HepG2 (cell line): Measurements from ENCODE around the gene NBEAL2. TPM values are rescaled to one million over a fixed set of nuclear protein-coding genes. Genes with fewer than 3 reads are reported as not detected.

ENCODE experiments used
- polyA plus RNA-seq, 8 experiments: library from polyadenylated mRNA; depleted of rRNA in 3 of 8; stranded (reverse) in 7 of 8; unstranded in 1 of 8; fragments of >200 nt; fragmentation: Illumina TruSeq in 4 of 8; extraction: Trizol in 4 of 8; gene quantifications; 2 replicates each; pipeline versions ENCODE4 v1.2.1 to v1.2.3, GENCODE V29; 2011 to 2016; ENCODE audit warnings: low read depth in 4 of 8, missing spikeins in 1 of 8, mixed read lengths in 1 of 8; ENCODE audit not compliant: insufficient read depth in 1 of 8
- small RNA-seq, 3 experiments: library from RNA; depleted of rRNA; stranded (forward); fragments of <200 nt; gene quantifications; one replicate each; pipeline ENCODE3, GENCODE V24; 2012; ENCODE audit warnings: low read depth in 2 of 3, low replicate concordance in 1 of 3; ENCODE audit not compliant: insufficient read length in 3 of 3, insufficient read depth in 2 of 3
- total RNA-seq, 5 experiments: library from RNA; depleted of rRNA; stranded (reverse); fragments of >200 nt; fragmentation: Illumina TruSeq; extraction: Trizol; gene quantifications; 2 replicates each; pipeline ENCODE4 v1.2.3, GENCODE V29; 2016; ENCODE audit warnings: low read depth in 1 of 5

NBEAL2 gene
- total and polyA plus RNA-seq, 2 of the 13 experiments (the other 11 are each of a cell fraction or from before 2014, with no cell fraction given) = 9.7 to 12.4 TPM

Small RNAs within 50 kb of the gene (small RNA-seq; reads per million reads assigned to genes)
- gene MRPL57P3 = 0 reads per million in 3 experiments

Other genes starting within 250 kb of the NBEAL2 start
- not detected in 2 replicates for gene MYL3, start 116.2 kb upstream of the NBEAL2 start, total RNA-seq (2016; rRNA removed; fragmentation: Illumina TruSeq; extraction: Trizol)
- gene MYL3, start 116.2 kb upstream of the NBEAL2 start, polyA plus RNA-seq (2011; rRNA removed) = 0.13 TPM in 1 of 2 replicates, not detected in the other
- gene PTH1R, start 101.9 kb upstream of the NBEAL2 start, total RNA-seq (2016; rRNA removed; fragmentation: Illumina TruSeq; extraction: Trizol) = not detected in 2 replicates
- not detected in 2 replicates for gene PTH1R, start 101.9 kb upstream of the NBEAL2 start, polyA plus RNA-seq (2011; rRNA removed)
- gene CCDC12, start 2.9 kb upstream of the NBEAL2 start, total RNA-seq (2016; rRNA removed; fragmentation: Illumina TruSeq; extraction: Trizol) = 49.5 and 55.2 TPM in 2 replicates
- gene CCDC12, start 2.9 kb upstream of the NBEAL2 start, polyA plus RNA-seq (2011; rRNA removed) = 28.9 and 30.1 TPM in 2 replicates
- gene SETD2, start 184.4 kb downstream of the NBEAL2 start, total RNA-seq (2016; rRNA removed; fragmentation: Illumina TruSeq; extraction: Trizol) = 24.2 and 39.5 TPM in 2 replicates
- 14.2 and 15.0 TPM in 2 replicates for gene SETD2, start 184.4 kb downstream of the NBEAL2 start, polyA plus RNA-seq (2011; rRNA removed)